GM12878 (cell line): ENCODE data around the gene MYOM1. TPM values are rescaled to one million over a fixed set of nuclear protein-coding genes. Genes with fewer than 3 reads are reported as not detected.

Experiments
- IKZF1 ChIP-seq: fragments of 450-650 bp; conservative IDR thresholded peaks from 2 replicates; pipeline ENCODE4 v1.6.1; 2017; ENCODE audit warnings: antibody characterized with exemption, mild to moderate bottlenecking
- IRF4 ChIP-seq: IDR thresholded peaks from 2 replicates; pipeline ENCODE4 v1.6.1; 2011; ENCODE audit warnings: low read depth, low read length
- NR2C2 ChIP-seq: IDR thresholded peaks from 2 replicates; pipeline ENCODE4 v1.6.1; 2011; ENCODE audit warnings: borderline replicate concordance, low read depth; ENCODE audit not compliant: control insufficient read depth, insufficient read length
- PRDM15 ChIP-seq: fragments of 450-650 bp; formaldehyde crosslinking; IDR thresholded peaks from 2 replicates; pipeline ENCODE4 v1.4.0; 2020; ENCODE audit warnings: mild to moderate bottlenecking, moderate library complexity
- RELB ChIP-seq: fragments of 450-650 bp; IDR thresholded peaks from 2 replicates; pipeline ENCODE4 v1.6.1; 2017; ENCODE audit warnings: low read depth, mild to moderate bottlenecking, moderate library complexity
- SMAD1 ChIP-seq: fragments of 450-650 bp; IDR thresholded peaks from 2 replicates; pipeline ENCODE4 v1.6.1; 2018; ENCODE audit warnings: mild to moderate bottlenecking, low read depth; ENCODE audit not compliant: partially characterized antibody
- SMC3 ChIP-seq: IDR thresholded peaks from 2 replicates; pipeline ENCODE4 v1.6.1; 2011; ENCODE audit warnings: low read length, improper control_type of control experiment, borderline replicate concordance
- USF1 ChIP-seq: IDR thresholded peaks from 2 replicates; pipeline ENCODE4 v1.6.1; 2011; ENCODE audit warnings: borderline replicate concordance, low read depth, mild to moderate bottlenecking, moderate library complexity, mixed read lengths, low read length; ENCODE audit not compliant: insufficient read depth; ENCODE audit errors: extremely low read length
- ZBTB4 ChIP-seq: fragments of 450-650 bp; formaldehyde crosslinking; IDR thresholded peaks from 2 replicates; pipeline ENCODE4 v1.4.0; 2022; ENCODE audit warnings: mild to moderate bottlenecking, moderate library complexity
- polyA plus RNA-seq, 11 experiments: library from polyadenylated mRNA; depleted of rRNA in 4 of 11; unstranded in 6 of 11; stranded (reverse) in 5 of 11; fragments of >200 nt; fragmentation: Nextera tagmentation in 4 of 11; fragmentation: Illumina TruSeq in 1 of 11; extraction: Ambion mirVana in 4 of 11; extraction: Trizol in 1 of 11; gene quantifications; 1 replicate in 1 of 11; 2 replicates in 10 of 11; pipeline versions ENCODE4 v1.2.1 to v1.2.3, GENCODE V29; 2011 to 2016; ENCODE audit warnings: inconsistent platforms in 2 of 11, missing spikeins in 2 of 11, low read depth in 1 of 11
- total RNA-seq, 4 experiments: library from RNA; depleted of rRNA in 3 of 4; stranded (reverse); fragments of >200 nt in 3 of 4; fragmentation: Illumina TruSeq in 1 of 4; extraction: Trizol in 1 of 4; gene quantifications; 2 replicates each; pipeline versions ENCODE4 v1.2.1 to v1.2.3, GENCODE V29; 2013 to 2021

The MYOM1 gene
- total and polyA plus RNA-seq, 10 of the 15 experiments (the other 5 are each of a cell fraction or from before 2014, with no cell fraction given), result 0.06 to 1.0 (median 0.57) TPM

- TF ChIP-seq RELB (no peak), IRF4 (no peak), ZBTB4 (CRISPR knock-in tag) (no peak), IKZF1 (no peak), USF1 (no peak), SMAD1 (no peak), SMC3 (no peak), NR2C2 (no peak), PRDM15 (CRISPR knock-in tag) (no peak)
- TF ChIP-seq, all 136 proteins: peak for 0
Measured at GRCh38 chr18:3216987-3217386, 2.8 kb downstream of the MYOM1 start (continued).
